22Rv1 (cell line): ENCODE results near the gene DLG5.

Source experiments
- H3K27ac ChIP-seq: fragments of 450-650 bp; 2 replicates; pipeline ENCODE4 v1.5.1; 2017
- ZFX ChIP-seq: fragments of 450-650 bp; IDR thresholded peaks from 2 replicates; pipeline ENCODE4 v1.6.1; 2017; ENCODE audit warnings: antibody characterized with exemption, borderline replicate concordance
- TF ChIP-seq, protein P1 (sequence below): fragments of 450-650 bp; IDR thresholded peaks from 2 replicates; pipeline ENCODE4 v1.5.1; 2017; ENCODE audit warnings: mild to moderate bottlenecking

Gene DLG5

DNA sequence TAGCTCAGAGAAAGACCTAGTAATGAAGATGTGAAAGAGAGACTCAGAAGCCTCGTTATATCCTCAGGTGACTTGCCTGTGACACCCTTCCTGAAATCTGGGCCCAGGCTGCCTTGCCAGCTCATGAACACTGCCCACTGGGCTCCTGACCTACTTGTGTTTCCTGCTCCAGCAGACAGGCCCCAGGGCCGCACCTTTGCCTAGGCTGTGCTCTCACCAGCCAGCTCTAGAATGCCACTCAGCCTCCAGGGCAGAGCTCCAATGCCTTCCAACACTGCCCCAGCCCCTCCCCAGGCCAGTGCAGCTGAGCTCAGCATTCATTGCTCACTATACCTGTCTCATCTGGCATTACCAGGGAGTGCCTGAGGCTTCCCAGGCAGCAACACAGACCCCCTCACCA, 94.3 kb downstream of the DLG5 start:
- TF ChIP-seq, protein P1, sequence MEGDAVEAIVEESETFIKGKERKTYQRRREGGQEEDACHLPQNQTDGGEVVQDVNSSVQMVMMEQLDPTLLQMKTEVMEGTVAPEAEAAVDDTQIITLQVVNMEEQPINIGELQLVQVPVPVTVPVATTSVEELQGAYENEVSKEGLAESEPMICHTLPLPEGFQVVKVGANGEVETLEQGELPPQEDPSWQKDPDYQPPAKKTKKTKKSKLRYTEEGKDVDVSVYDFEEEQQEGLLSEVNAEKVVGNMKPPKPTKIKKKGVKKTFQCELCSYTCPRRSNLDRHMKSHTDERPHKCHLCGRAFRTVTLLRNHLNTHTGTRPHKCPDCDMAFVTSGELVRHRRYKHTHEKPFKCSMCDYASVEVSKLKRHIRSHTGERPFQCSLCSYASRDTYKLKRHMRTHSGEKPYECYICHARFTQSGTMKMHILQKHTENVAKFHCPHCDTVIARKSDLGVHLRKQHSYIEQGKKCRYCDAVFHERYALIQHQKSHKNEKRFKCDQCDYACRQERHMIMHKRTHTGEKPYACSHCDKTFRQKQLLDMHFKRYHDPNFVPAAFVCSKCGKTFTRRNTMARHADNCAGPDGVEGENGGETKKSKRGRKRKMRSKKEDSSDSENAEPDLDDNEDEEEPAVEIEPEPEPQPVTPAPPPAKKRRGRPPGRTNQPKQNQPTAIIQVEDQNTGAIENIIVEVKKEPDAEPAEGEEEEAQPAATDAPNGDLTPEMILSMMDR = no peak
- TF ChIP-seq ZFX = no peak

DNA sequence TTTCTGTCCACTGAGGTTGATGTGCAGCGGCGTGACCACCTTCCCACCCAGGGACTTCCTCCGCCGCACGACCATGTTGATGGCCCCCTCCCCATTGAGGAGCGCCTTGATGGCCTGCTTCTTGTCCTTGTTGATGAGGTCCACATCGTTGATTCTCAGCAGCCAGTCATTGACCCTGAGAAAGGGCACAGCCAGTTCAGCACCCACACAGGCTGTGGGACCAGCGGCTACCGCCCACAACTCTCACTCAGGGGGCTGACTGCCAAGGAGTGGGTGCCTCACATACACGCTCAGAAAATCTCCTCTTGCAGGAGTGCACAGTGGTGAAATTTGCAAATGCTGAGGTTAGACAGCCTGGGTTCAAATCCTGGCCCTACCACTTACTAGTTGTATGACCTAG, 97.2 kb downstream of the DLG5 start:
- no peak overlapping the region for H3K27ac ChIP-seq
- no peak for TF ChIP-seq ZFX
- TF ChIP-seq, protein P1 = no peak

More for the DNA sequence above, 94.3 kb downstream of the DLG5 start:
- H3K27ac ChIP-seq = no peak overlapping the region

DNA sequence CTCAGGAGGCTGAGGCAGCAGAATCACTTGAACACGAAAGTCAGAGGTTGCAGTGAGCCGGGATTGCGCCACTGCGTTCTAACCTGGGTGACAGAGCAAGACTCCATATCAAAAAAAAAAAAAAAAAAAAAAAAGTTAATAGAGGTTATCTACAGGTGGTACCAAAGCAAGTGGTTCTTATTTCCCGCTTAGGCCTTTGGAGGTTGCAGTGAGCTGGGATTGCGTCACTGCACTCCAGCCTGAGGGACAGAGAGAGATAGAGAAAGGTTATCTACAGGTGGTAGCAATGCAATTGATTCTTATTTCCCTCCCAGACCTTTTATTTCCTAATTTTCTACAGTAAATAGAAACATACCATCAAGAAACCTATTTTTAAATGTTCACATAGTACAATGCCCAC, 98.2 kb downstream of the DLG5 start:
- no peak overlapping the region for H3K27ac ChIP-seq
- TF ChIP-seq, protein P1 = no peak
- TF ChIP-seq ZFX = no peak

DNA sequence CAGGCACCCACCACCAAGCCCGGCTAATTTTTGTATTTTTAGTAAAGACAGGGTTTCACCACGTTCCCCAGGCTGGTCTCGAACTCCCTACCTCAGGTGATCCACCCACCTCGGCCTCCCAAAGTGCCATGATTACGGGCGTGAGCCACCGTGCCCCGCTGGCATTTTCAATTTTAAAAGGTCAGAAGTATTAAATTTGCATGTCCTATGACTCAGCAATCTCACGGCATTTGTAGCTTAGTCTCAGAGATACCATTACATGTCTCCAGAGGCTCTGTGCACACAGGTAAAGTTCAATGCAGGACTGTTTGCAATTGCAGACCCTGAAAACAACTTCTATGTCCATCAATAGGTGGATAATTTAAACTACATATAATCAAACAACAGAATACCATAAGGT, 99.2 kb downstream of the DLG5 start:
- no peak for TF ChIP-seq ZFX
- TF ChIP-seq, protein P1 = no peak
- H3K27ac ChIP-seq = no peak overlapping the region

DNA sequence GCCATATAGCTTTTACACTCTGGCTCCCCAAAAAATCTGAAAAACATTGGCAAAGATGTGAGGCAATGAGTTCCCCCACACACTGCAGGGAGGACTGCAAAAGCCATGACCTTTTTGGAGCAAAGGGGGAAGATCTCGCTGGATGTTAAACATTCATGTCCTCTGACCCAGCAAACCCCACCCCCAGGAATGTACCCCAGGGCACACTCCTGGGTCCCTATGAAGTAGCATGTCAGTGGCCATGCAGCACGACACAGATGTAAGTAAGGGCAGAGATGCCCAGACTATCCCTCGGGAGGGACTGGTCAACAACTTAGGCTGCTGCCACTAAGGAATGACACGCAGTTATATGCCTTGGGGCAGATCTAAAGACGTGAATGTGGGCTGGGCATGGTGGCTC, 100.6 kb downstream of the DLG5 start:
- no peak for TF ChIP-seq ZFX
- TF ChIP-seq, protein P1 = no peak

DNA sequence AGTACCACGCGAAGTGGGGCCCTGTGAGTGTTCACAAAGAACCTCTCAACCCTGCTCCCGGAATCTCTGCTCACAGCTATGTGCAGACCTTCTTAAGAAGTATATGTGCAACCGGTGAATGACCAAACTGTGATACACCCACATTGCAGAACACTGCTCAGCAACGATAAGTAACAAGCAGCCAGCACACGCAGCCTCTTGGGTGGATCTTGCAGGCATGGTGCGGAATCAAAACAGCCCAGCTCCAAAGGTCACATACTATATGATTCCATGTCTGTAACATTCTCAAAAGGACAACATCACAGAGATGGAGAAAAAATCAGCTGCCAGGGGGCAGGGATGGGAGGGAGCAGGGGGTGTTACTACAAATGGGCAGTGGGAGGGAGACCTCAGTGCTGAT, 101.6 kb downstream of the DLG5 start:
- TF ChIP-seq, protein P1 = no peak
- no peak for TF ChIP-seq ZFX
- H3K27ac ChIP-seq = no peak overlapping the region

More for the DNA sequence above, 100.6 kb downstream of the DLG5 start:
- no peak overlapping the region for H3K27ac ChIP-seq

DNA sequence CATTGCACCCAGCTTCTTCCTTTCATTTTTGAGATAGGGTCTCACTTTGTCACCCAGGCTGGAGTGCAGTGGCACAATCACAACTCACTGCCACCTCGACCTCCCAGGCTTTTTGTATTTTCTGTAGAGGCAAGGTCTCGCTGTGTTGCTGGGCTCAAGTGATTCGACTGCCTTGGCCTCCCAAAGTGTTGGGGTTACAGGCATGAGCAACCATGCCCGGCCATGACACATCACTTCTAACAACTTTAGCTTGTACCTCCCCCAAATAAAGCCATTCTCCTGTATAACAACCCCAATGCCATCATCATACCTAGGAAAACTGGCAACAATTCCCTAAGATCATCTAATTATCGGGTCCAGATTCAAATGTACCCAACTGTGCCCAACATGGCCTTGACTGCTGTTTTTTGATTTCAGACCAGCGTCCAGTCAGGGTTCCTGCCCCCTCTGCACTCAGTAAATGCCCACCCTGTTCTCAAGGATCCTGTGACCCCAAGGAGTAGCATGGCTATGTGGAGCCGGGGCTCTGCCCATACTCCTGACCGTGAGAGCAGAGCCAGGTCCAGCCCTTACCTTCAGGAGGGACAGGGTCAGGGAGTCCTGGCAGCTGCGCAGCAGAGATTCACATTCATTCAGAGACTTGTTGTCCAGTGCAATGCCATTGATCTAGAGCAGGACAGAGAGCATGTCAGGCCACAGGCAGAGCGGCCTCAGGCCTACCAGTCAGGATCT, 102.6 kb downstream of the DLG5 start:
- no peak overlapping the region for H3K27ac ChIP-seq
- TF ChIP-seq ZFX = no peak
- TF ChIP-seq, protein P1 = no peak
